Hindlimb muscle (tissue), 1 donor: Measurements from ENCODE around the gene ZMYM3. TPM values are rescaled to one million over a fixed set of nuclear protein-coding genes. Genes with fewer than 3 reads are reported as not detected.

ENCODE experiments used
- DNase-seq: peaks from one replicate; pipeline ENCODE4 v3.0.0-alpha.2; 2013
- polyA plus RNA-seq: library from polyadenylated mRNA; unstranded; fragments of 120-200 nt; gene quantifications from one replicate; pipeline ENCODE4 v1.2.1, GENCODE V29; 2013; ENCODE audit not compliant: insufficient read length

Gene ZMYM3
- polyA plus RNA-seq, 1 donor = 22.0 TPM

- no peak for DNase-seq
Observed at GRCh38 chrX:71210816-71211215, 43.1 kb downstream of the ZMYM3 start.

- no peak for DNase-seq
Observed at GRCh38 chrX:71199252-71200008, 54.5 kb downstream of the ZMYM3 start.

GRCh38 chrX:71198066-71198465 is 55.9 kb downstream of the ZMYM3 start:
- no peak for DNase-seq

- no peak for DNase-seq
Observed at GRCh38 chrX:71195964-71196649, 57.8 kb downstream of the ZMYM3 start.

GRCh38 chrX:71191248-71191647 is 62.7 kb downstream of the ZMYM3 start:
- no peak for DNase-seq

Other genes starting within 250 kb of the ZMYM3 start
- gene SNX12, start 185.8 kb downstream of the ZMYM3 start, polyA plus RNA-seq = 47.0 TPM
- 51.5 TPM for gene FOXO4, start 158.3 kb downstream of the ZMYM3 start, polyA plus RNA-seq
- gene CXorf65, start 147.4 kb downstream of the ZMYM3 start, polyA plus RNA-seq = 0.79 TPM
- 1.8 TPM for gene IL2RG, start 142.6 kb downstream of the ZMYM3 start, polyA plus RNA-seq
- 52.5 TPM for gene MED12, start 135.5 kb downstream of the ZMYM3 start, polyA plus RNA-seq
- 2.5 TPM for gene NLGN3, start 109.3 kb downstream of the ZMYM3 start, polyA plus RNA-seq
- gene GJB1, start 30.9 kb downstream of the ZMYM3 start, polyA plus RNA-seq = not detected
- 320 TPM for gene NONO, start 29.5 kb upstream of the ZMYM3 start, polyA plus RNA-seq
- gene ITGB1BP2, start 47.6 kb upstream of the ZMYM3 start, polyA plus RNA-seq = 114 TPM
- 27.2 TPM for gene TAF1, start 112.2 kb upstream of the ZMYM3 start, polyA plus RNA-seq